Kidney (tissue), 14 donors: Measurements from ENCODE around the gene FOXO1. TPM values are rescaled to one million over a fixed set of nuclear protein-coding genes. Genes with fewer than 3 reads are reported as not detected.

ENCODE experiments used
- DNase-seq, 5 donors: peaks; one replicate each; pipeline ENCODE4 v3.0.0-alpha.2; 2013 to 2020
- FAIRE-seq: peaks from 2 replicates; lab custom pipeline; 2012; peaks lifted over from hg19 to GRCh38; lab: Jason Lieb, UNC
- H3K27ac ChIP-seq, 2 donors: one replicate each; pipeline ENCODE4 v1.7.0; 2013; ENCODE audit warnings: low read depth in 2 of 2, low read length in 2 of 2, inconsistent platforms in 1 of 2
- H3K27me3 ChIP-seq: one replicate; pipeline ENCODE4 v1.7.1; 2013; ENCODE audit warnings: low read length, inconsistent platforms; ENCODE audit not compliant: control insufficient read depth, insufficient read depth
- H3K36me3 ChIP-seq, 3 donors: one replicate each; pipeline versions ENCODE4 v1.7.0 to v1.7.1; 2013; ENCODE audit warnings: low read length in 3 of 3, control low read depth in 1 of 3, inconsistent platforms in 1 of 3; ENCODE audit not compliant: insufficient read depth in 3 of 3, control insufficient read depth in 2 of 3
- H3K4me1 ChIP-seq, 3 donors: one replicate each; pipeline versions ENCODE4 v1.7.0 to v1.7.1; 2013; ENCODE audit warnings: low read length in 3 of 3, inconsistent platforms in 1 of 3, low read depth in 1 of 3; ENCODE audit not compliant: control insufficient read depth in 2 of 3, insufficient read depth in 2 of 3
- H3K4me3 ChIP-seq, 3 donors: one replicate each; pipeline versions ENCODE4 v1.7.0 to v1.8.1; 2013; ENCODE audit warnings: low read length in 3 of 3, control low read depth in 1 of 3, inconsistent platforms in 1 of 3
- H3K9ac ChIP-seq, 3 donors: one replicate each; pipeline versions ENCODE4 v1.7.0 to v1.7.1; 2013; ENCODE audit warnings: low read length in 3 of 3, control low read depth in 1 of 3, inconsistent platforms in 1 of 3
- H3K9me3 ChIP-seq, 3 donors: one replicate each; pipeline versions ENCODE4 v1.7.0 to v1.7.1; 2013; ENCODE audit warnings: low read length in 3 of 3, control low read depth in 1 of 3, inconsistent platforms in 1 of 3; ENCODE audit not compliant: control insufficient read depth in 2 of 3, insufficient read depth in 1 of 3
- CTCF ChIP-seq: IDR thresholded peaks from 3 replicates; pipeline ENCODE4 v1.5.1; 2012; ENCODE audit warnings: mild to moderate bottlenecking, moderate library complexity, borderline replicate concordance; ENCODE audit not compliant: insufficient read depth; ENCODE audit errors: extremely low read depth
- intact Hi-C: fragments of 100-400 bp; cut with DNase I; formaldehyde crosslinking; loops from one replicate; pipeline ENCODE4 v1.11.1; 2022
- polyA plus RNA-seq: library from polyadenylated mRNA; stranded (reverse); fragments of 350-450 nt; fragmentation: Illumina TruSeq; extraction: RNeasy Lipid Tissue Mini Kit (QIAGEN cat#74804); gene quantifications from one replicate; pipeline ENCODE4 v1.2.3, GENCODE V29; 2014; ENCODE audit warnings: low read depth, low replicate concordance; ENCODE audit not compliant: insufficient read depth
- total RNA-seq: library from RNA; stranded (reverse); fragmentation: NEBNext Ultra II Directional; extraction: Animal tissue kit (Norgen Biotek cat#: 25700); gene quantifications from one replicate; pipeline ENCODE4 v1.2.1, GENCODE V29; 2021
- donor health status: control.
- donor health status: control.
- donor health status: control.
- donor health status: control.
- donor health status: control.
- donor health status: DM: yes; HTN: yes; CAD: no.
- donor health status: Normal renal cell carcinoma (clear cell type).

Gene FOXO1
- total and polyA plus RNA-seq, 2 donors from 2014 or later: 8.6 to 54.6 TPM

- no peak overlapping the region for H3K27ac ChIP-seq
- no peak for TF ChIP-seq CTCF
- no peaks in the 10 kb centered on the region for H3K27me3 ChIP-seq
- no peak for FAIRE-seq
- no peak for DNase-seq
- H3K36me3 ChIP-seq: no peaks in the 10 kb centered on the region
- H3K9me3 ChIP-seq: no peaks in the 10 kb centered on the region
- H3K9ac ChIP-seq: no peak overlapping the region
- peaks cover 0 to 34% (median 17%) of the 10 kb centered on the region in 3 donors for H3K4me1 ChIP-seq
- peak overlapping the region in 1 of 3 donors; percentile 6 for H3K4me3 ChIP-seq
- intact Hi-C loops: no loop called here
Observed at GRCh38 chr13:40657951-40658350, 8.5 kb downstream of the FOXO1 start.

GRCh38 chr13:40657307-40657706 lies 9.1 kb downstream of the FOXO1 start:
- FAIRE-seq: no peak
- Histone ChIP-seq H3K27ac (no peak overlapping the region), H3K27me3 (no peaks in the 10 kb centered on the region), H3K4me3 (no peak overlapping the region), H3K9ac (no peak overlapping the region), H3K4me1 (peaks cover 0 to 27% (median 14%) of the 10 kb centered on the region in 3 donors), H3K9me3 (no peaks in the 10 kb centered on the region), H3K36me3 (no peaks in the 10 kb centered on the region)
- no peak for TF ChIP-seq CTCF
- intact Hi-C loops: no loop called here
- no peak for DNase-seq

GRCh38 chr13:40656358-40656757 lies 10.1 kb downstream of the FOXO1 start:
- FAIRE-seq (no peak), DNase-seq (no peak)
- Histone ChIP-seq H3K27ac (no peak overlapping the region), H3K4me3 (no peak overlapping the region), H3K4me1 (peaks cover 0 to 25% (median 14%) of the 10 kb centered on the region in 3 donors), H3K27me3 (no peaks in the 10 kb centered on the region), H3K9me3 (no peaks in the 10 kb centered on the region), H3K9ac (no peak overlapping the region), H3K36me3 (no peaks in the 10 kb centered on the region)
- intact Hi-C loops: no loop called here
- TF ChIP-seq CTCF: no peak
